Muscle layer of colon (tissue), 2 donors: ENCODE measurements around the gene SLAMF7.

Source experiments
- H3K27ac ChIP-seq: one replicate; pipeline ENCODE4 v1.7.0; 2013; ENCODE audit warnings: low read depth, mild to moderate bottlenecking, low read length, moderate library complexity
- H3K27me3 ChIP-seq, 2 donors: one replicate each; pipeline ENCODE4 v1.7.0; 2013; ENCODE audit warnings: low read length in 2 of 2, mild to moderate bottlenecking in 2 of 2; ENCODE audit not compliant: insufficient read depth in 2 of 2, control insufficient read depth in 1 of 2
- H3K36me3 ChIP-seq: one replicate; pipeline ENCODE4 v1.7.0; 2013; ENCODE audit warnings: mild to moderate bottlenecking, low read length; ENCODE audit not compliant: insufficient read depth
- H3K4me1 ChIP-seq: one replicate; pipeline ENCODE4 v1.7.0; 2013; ENCODE audit warnings: mild to moderate bottlenecking, low read length; ENCODE audit not compliant: insufficient read depth
- H3K4me3 ChIP-seq, 2 donors: one replicate each; pipeline ENCODE4 v1.7.0; 2013; ENCODE audit warnings: low read length in 2 of 2, low read depth in 1 of 2, mild to moderate bottlenecking in 1 of 2, moderate library complexity in 1 of 2
- H3K9ac ChIP-seq: one replicate; pipeline ENCODE4 v1.7.0; 2013; ENCODE audit warnings: low read length
- H3K9me3 ChIP-seq: one replicate; pipeline ENCODE4 v1.7.0; 2013; ENCODE audit warnings: mild to moderate bottlenecking, low read length
- donor health status: abdominal sarcoma.
- donor health status: Adenocarcinoma of cecum.

The SLAMF7 gene

GRCh38 chr1:160798439-160798838 lies 59.4 kb downstream of the SLAMF7 start:
- H3K9ac ChIP-seq, result no peak overlapping the region
- no peaks in the 10 kb centered on the region for H3K9me3 ChIP-seq
- no peaks in the 10 kb centered on the region for H3K36me3 ChIP-seq
- H3K4me1 ChIP-seq, result no peaks in the 10 kb centered on the region
- H3K4me3 ChIP-seq, result no peak overlapping the region
- no peak overlapping the region for H3K27ac ChIP-seq
- H3K27me3 ChIP-seq, result no peaks in the 10 kb centered on the region

- Histone ChIP-seq H3K27me3 (no peaks in the 10 kb centered on the region), H3K27ac (no peak overlapping the region), H3K4me3 (no peak overlapping the region), H3K9ac (no peak overlapping the region), H3K4me1 (no peaks in the 10 kb centered on the region), H3K9me3 (no peaks in the 10 kb centered on the region), H3K36me3 (no peaks in the 10 kb centered on the region)
Measured at GRCh38 chr1:160799641-160800040, 60.6 kb downstream of the SLAMF7 start.

GRCh38 chr1:160800142-160800541 lies 61.1 kb downstream of the SLAMF7 start:
- no peak overlapping the region for H3K4me3 ChIP-seq
- H3K4me1 ChIP-seq, result no peaks in the 10 kb centered on the region
- H3K9ac ChIP-seq, result no peak overlapping the region
- no peaks in the 10 kb centered on the region for H3K36me3 ChIP-seq
- H3K27me3 ChIP-seq, result no peaks in the 10 kb centered on the region
- H3K27ac ChIP-seq, result no peak overlapping the region
- H3K9me3 ChIP-seq, result no peaks in the 10 kb centered on the region

GRCh38 chr1:160800645-160801408 lies 61.8 kb downstream of the SLAMF7 start:
- Histone ChIP-seq H3K36me3 (no peaks in the 10 kb centered on the region), H3K9ac (no peak overlapping the region), H3K27me3 (no peaks in the 10 kb centered on the region), H3K4me1 (no peaks in the 10 kb centered on the region), H3K9me3 (no peaks in the 10 kb centered on the region), H3K27ac (no peak overlapping the region), H3K4me3 (no peak overlapping the region)

GRCh38 chr1:160801836-160802580 lies 63.0 kb downstream of the SLAMF7 start:
- H3K4me1 ChIP-seq, result no peaks in the 10 kb centered on the region
- H3K4me3 ChIP-seq, result no peak overlapping the region
- H3K9ac ChIP-seq, result no peak overlapping the region
- H3K27me3 ChIP-seq, result no peaks in the 10 kb centered on the region
- no peak overlapping the region for H3K27ac ChIP-seq
- no peaks in the 10 kb centered on the region for H3K36me3 ChIP-seq
- H3K9me3 ChIP-seq, result peaks cover 2% of the 10 kb centered on the region
